HepG2 (cell line): ENCODE measurements around the gene TM4SF18. TPM values are rescaled to one million over a fixed set of nuclear protein-coding genes. Genes with fewer than 3 reads are reported as not detected.

Source experiments
- ETV5 ChIP-seq: IDR thresholded peaks from 2 replicates; pipeline ENCODE4 v1.6.1; 2018; ENCODE audit warnings: missing biosample characterization, missing genetic modification reagents, inconsistent platforms, borderline replicate concordance
- GATAD2A ChIP-seq: IDR thresholded peaks from 2 replicates; pipeline ENCODE4 v1.6.1; 2016
- GFI1 ChIP-seq: sonication (generic); formaldehyde crosslinking; IDR thresholded peaks from 2 replicates; pipeline ENCODE4 v1.5.0; 2020; ENCODE audit warnings: missing genetic modification reagents, mild to moderate bottlenecking, borderline replicate concordance
- MAFG ChIP-seq: sonication (generic); formaldehyde crosslinking; IDR thresholded peaks from 2 replicates; pipeline ENCODE4 v1.5.1; 2020; ENCODE audit warnings: mild to moderate bottlenecking, missing genetic modification reagents
- ZBTB38 ChIP-seq: sonication (generic); formaldehyde crosslinking; IDR thresholded peaks from 2 replicates; pipeline ENCODE4 v1.5.1; 2020; ENCODE audit warnings: mild to moderate bottlenecking, missing genetic modification reagents
- ZNF138 ChIP-seq: sonication (generic); formaldehyde crosslinking; IDR thresholded peaks from 2 replicates; pipeline ENCODE4 v1.5.0; 2020; ENCODE audit warnings: mild to moderate bottlenecking, low read depth, missing genetic modification reagents
- ZNF496 ChIP-seq: sonication (generic); formaldehyde crosslinking; IDR thresholded peaks from 2 replicates; pipeline ENCODE4 v1.8.1; 2023; ENCODE audit warnings: mild to moderate bottlenecking, moderate library complexity, missing genetic modification reagents; ENCODE audit not compliant: insufficient replicate concordance
- ZNF768 ChIP-seq: sonication (generic); formaldehyde crosslinking; IDR thresholded peaks from 2 replicates; pipeline ENCODE4 v1.4.0; 2020; ENCODE audit warnings: missing genetic modification reagents
- ZNF788 ChIP-seq: sonication (generic); formaldehyde crosslinking; IDR thresholded peaks from 2 replicates; pipeline ENCODE4 v1.5.0; 2020; ENCODE audit warnings: mild to moderate bottlenecking, missing genetic modification reagents, borderline replicate concordance
- ZSCAN9 ChIP-seq: IDR thresholded peaks from 2 replicates; pipeline ENCODE4 v1.6.1; 2016; ENCODE audit warnings: borderline replicate concordance
- polyA plus RNA-seq, 8 experiments: library from polyadenylated mRNA; depleted of rRNA in 3 of 8; stranded (reverse) in 7 of 8; unstranded in 1 of 8; fragments of >200 nt; fragmentation: Illumina TruSeq in 4 of 8; extraction: Trizol in 4 of 8; gene quantifications; 2 replicates each; pipeline versions ENCODE4 v1.2.1 to v1.2.3, GENCODE V29; 2011 to 2016; ENCODE audit warnings: low read depth in 4 of 8, missing spikeins in 1 of 8, mixed read lengths in 1 of 8; ENCODE audit not compliant: insufficient read depth in 1 of 8
- total RNA-seq, 5 experiments: library from RNA; depleted of rRNA; stranded (reverse); fragments of >200 nt; fragmentation: Illumina TruSeq; extraction: Trizol; gene quantifications; 2 replicates each; pipeline ENCODE4 v1.2.3, GENCODE V29; 2016; ENCODE audit warnings: low read depth in 1 of 5
- TF ChIP-seq, protein P1 (sequence below): IDR thresholded peaks from 2 replicates; pipeline ENCODE4 v1.6.1; 2016; ENCODE audit warnings: low read depth, missing genetic modification reagents, missing compliant biosample characterization
- TF ChIP-seq, protein P2 (sequence below): IDR thresholded peaks from 2 replicates; pipeline ENCODE4 v1.6.1; 2016; ENCODE audit warnings: low read depth, borderline replicate concordance
- TF ChIP-seq, protein P3 (sequence below), 2 experiments: sonication (generic) in 1 of 2; formaldehyde crosslinking in 1 of 2; IDR thresholded peaks; 2 replicates each; pipeline versions ENCODE4 v1.4.0 to v1.6.1; 2018 to 2020; ENCODE audit warnings: missing genetic modification reagents in 2 of 2, borderline replicate concordance in 1 of 2, low read depth in 1 of 2, mild to moderate bottlenecking in 1 of 2, missing biosample characterization in 1 of 2
- TF ChIP-seq, protein P4 (sequence below): sonication (generic); formaldehyde crosslinking; IDR thresholded peaks from 2 replicates; pipeline ENCODE4 v1.4.0; 2020; ENCODE audit warnings: missing genetic modification reagents
- TF ChIP-seq, protein P5 (sequence below): IDR thresholded peaks from 2 replicates; pipeline ENCODE4 v1.6.1; 2016; ENCODE audit warnings: mild to moderate bottlenecking
- TF ChIP-seq, protein P6 (sequence below): sonication (generic); formaldehyde crosslinking; IDR thresholded peaks from 2 replicates; pipeline ENCODE4 v1.9.0; 2022; ENCODE audit warnings: missing genetic modification reagents, mild to moderate bottlenecking, borderline replicate concordance

The TM4SF18 gene
- total and polyA plus RNA-seq, 2 of the 13 experiments (the other 11 are each of a cell fraction or from before 2014, with no cell fraction given), result 0.15 TPM; not detected in 1

DNA sequence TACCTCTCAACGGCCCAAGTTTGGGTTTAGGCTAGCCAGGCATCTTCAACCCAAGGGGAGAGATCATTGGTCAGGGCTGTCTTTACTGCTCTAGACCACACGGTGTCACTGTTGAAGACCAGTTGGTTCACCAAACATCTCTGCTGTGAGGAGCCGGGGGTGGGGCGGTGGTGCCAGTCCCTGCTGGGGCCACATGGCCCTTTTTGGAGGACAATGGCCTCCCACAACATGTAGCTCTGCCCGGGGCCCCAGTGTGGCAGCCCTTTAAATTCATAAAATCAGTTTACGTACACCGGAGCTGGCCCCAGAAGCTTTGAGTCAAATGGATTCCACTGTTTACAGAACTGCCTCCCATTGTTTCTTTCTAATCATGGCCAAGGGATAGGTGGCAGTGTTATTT, 19.1 kb upstream of the TM4SF18 start (continued):
- TF ChIP-seq, protein P1, sequence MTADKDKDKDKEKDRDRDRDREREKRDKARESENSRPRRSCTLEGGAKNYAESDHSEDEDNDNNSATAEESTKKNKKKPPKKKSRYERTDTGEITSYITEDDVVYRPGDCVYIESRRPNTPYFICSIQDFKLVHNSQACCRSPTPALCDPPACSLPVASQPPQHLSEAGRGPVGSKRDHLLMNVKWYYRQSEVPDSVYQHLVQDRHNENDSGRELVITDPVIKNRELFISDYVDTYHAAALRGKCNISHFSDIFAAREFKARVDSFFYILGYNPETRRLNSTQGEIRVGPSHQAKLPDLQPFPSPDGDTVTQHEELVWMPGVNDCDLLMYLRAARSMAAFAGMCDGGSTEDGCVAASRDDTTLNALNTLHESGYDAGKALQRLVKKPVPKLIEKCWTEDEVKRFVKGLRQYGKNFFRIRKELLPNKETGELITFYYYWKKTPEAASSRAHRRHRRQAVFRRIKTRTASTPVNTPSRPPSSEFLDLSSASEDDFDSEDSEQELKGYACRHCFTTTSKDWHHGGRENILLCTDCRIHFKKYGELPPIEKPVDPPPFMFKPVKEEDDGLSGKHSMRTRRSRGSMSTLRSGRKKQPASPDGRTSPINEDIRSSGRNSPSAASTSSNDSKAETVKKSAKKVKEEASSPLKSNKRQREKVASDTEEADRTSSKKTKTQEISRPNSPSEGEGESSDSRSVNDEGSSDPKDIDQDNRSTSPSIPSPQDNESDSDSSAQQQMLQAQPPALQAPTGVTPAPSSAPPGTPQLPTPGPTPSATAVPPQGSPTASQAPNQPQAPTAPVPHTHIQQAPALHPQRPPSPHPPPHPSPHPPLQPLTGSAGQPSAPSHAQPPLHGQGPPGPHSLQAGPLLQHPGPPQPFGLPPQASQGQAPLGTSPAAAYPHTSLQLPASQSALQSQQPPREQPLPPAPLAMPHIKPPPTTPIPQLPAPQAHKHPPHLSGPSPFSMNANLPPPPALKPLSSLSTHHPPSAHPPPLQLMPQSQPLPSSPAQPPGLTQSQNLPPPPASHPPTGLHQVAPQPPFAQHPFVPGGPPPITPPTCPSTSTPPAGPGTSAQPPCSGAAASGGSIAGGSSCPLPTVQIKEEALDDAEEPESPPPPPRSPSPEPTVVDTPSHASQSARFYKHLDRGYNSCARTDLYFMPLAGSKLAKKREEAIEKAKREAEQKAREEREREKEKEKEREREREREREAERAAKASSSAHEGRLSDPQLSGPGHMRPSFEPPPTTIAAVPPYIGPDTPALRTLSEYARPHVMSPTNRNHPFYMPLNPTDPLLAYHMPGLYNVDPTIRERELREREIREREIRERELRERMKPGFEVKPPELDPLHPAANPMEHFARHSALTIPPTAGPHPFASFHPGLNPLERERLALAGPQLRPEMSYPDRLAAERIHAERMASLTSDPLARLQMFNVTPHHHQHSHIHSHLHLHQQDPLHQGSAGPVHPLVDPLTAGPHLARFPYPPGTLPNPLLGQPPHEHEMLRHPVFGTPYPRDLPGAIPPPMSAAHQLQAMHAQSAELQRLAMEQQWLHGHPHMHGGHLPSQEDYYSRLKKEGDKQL (CRISPR knock-in tag), result no peak
- TF ChIP-seq MAFG (CRISPR knock-in tag), result no peak
- TF ChIP-seq ZNF138 (CRISPR knock-in tag), result no peak
- TF ChIP-seq, protein P2, sequence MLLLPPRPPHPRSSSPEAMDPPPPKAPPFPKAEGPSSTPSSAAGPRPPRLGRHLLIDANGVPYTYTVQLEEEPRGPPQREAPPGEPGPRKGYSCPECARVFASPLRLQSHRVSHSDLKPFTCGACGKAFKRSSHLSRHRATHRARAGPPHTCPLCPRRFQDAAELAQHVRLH (CRISPR knock-in tag), result peak; percentile 63; the same call in 1 of the 2 replicates
- 0 out of 2 replicates have a peak, but pooled peaks have one; percentile 14 for TF ChIP-seq ZNF768 (CRISPR knock-in tag)
- peak; percentile 58; the same call in 1 of the 2 replicates for TF ChIP-seq ZNF788 (CRISPR knock-in tag)
- peak; percentile 26; the same call in 1 of the 2 replicates for TF ChIP-seq ETV5 (CRISPR knock-in tag)
- TF ChIP-seq GFI1 (CRISPR knock-in tag), result 0 out of 2 replicates have a peak, but pooled peaks have one; percentile 25
- TF ChIP-seq, protein P3, sequence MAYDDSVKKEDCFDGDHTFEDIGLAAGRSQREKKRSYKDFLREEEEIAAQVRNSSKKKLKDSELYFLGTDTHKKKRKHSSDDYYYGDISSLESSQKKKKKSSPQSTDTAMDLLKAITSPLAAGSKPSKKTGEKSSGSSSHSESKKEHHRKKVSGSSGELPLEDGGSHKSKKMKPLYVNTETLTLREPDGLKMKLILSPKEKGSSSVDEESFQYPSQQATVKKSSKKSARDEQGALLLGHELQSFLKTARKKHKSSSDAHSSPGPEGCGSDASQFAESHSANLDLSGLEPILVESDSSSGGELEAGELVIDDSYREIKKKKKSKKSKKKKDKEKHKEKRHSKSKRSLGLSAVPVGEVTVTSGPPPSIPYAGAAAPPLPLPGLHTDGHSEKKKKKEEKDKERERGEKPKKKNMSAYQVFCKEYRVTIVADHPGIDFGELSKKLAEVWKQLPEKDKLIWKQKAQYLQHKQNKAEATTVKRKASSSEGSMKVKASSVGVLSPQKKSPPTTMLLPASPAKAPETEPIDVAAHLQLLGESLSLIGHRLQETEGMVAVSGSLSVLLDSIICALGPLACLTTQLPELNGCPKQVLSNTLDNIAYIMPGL (CRISPR knock-in tag; IDR thresholded peaks at IDR 0.05; ENCODE audit: borderline replicate concordance in 1 of 2, low read depth in 1 of 2), result peak in 1 of 2 experiments; percentile 64; a peak in 1 of 4 replicates
- TF ChIP-seq, protein P4, sequence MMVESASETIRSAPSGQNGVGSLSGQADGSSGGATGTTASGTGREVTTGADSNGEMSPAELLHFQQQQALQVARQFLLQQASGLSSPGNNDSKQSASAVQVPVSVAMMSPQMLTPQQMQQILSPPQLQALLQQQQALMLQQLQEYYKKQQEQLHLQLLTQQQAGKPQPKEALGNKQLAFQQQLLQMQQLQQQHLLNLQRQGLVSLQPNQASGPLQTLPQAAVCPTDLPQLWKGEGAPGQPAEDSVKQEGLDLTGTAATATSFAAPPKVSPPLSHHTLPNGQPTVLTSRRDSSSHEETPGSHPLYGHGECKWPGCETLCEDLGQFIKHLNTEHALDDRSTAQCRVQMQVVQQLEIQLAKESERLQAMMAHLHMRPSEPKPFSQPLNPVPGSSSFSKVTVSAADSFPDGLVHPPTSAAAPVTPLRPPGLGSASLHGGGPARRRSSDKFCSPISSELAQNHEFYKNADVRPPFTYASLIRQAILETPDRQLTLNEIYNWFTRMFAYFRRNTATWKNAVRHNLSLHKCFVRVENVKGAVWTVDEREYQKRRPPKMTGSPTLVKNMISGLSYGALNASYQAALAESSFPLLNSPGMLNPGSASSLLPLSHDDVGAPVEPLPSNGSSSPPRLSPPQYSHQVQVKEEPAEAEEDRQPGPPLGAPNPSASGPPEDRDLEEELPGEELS (CRISPR knock-in tag), result 0 out of 2 replicates have a peak, but pooled peaks have one; percentile 23
- TF ChIP-seq, protein P5, sequence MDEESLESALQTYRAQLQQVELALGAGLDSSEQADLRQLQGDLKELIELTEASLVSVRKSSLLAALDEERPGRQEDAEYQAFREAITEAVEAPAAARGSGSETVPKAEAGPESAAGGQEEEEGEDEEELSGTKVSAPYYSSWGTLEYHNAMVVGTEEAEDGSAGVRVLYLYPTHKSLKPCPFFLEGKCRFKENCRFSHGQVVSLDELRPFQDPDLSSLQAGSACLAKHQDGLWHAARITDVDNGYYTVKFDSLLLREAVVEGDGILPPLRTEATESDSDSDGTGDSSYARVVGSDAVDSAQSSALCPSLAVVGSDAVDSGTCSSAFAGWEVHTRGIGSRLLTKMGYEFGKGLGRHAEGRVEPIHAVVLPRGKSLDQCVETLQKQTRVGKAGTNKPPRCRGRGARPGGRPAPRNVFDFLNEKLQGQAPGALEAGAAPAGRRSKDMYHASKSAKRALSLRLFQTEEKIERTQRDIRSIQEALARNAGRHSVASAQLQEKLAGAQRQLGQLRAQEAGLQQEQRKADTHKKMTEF, result peak; percentile 61
- 0 out of 2 replicates have a peak, but pooled peaks have one; percentile 18 for TF ChIP-seq ZSCAN9 (CRISPR knock-in tag)
- peak; percentile 66 for TF ChIP-seq GATAD2A (CRISPR knock-in tag)
- TF ChIP-seq ZBTB38 (CRISPR knock-in tag), result peak; percentile 47; the same call in 1 of the 2 replicates
- no peak for TF ChIP-seq ZNF496 (CRISPR knock-in tag)
- TF ChIP-seq, protein P6, sequence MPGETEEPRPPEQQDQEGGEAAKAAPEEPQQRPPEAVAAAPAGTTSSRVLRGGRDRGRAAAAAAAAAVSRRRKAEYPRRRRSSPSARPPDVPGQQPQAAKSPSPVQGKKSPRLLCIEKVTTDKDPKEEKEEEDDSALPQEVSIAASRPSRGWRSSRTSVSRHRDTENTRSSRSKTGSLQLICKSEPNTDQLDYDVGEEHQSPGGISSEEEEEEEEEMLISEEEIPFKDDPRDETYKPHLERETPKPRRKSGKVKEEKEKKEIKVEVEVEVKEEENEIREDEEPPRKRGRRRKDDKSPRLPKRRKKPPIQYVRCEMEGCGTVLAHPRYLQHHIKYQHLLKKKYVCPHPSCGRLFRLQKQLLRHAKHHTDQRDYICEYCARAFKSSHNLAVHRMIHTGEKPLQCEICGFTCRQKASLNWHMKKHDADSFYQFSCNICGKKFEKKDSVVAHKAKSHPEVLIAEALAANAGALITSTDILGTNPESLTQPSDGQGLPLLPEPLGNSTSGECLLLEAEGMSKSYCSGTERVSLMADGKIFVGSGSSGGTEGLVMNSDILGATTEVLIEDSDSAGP (CRISPR knock-in tag), result peak; percentile 67; the same call in 1 of the 2 replicates
